ENCODE data around the gene DTL.

DNA sequence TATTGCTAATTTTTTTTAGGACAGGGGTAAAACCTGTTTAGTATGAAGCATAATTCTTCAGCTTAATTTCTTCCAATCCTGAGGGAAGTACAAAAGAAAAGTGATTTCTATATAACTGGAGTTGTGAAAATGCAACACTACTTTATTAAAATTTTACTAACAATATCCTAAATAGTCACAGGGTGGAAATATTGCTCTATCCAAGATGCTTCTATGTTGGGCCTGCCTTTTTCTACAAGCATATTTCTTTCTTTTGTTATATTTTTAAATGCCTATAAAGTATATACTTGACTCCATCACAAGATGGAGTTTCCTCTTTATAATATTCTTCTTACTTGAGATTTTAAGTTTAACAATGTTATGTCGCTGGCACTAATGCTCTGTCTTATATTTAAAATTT lies 37.9 kb downstream of the DTL start:
- TF ChIP-seq, protein P1, sequence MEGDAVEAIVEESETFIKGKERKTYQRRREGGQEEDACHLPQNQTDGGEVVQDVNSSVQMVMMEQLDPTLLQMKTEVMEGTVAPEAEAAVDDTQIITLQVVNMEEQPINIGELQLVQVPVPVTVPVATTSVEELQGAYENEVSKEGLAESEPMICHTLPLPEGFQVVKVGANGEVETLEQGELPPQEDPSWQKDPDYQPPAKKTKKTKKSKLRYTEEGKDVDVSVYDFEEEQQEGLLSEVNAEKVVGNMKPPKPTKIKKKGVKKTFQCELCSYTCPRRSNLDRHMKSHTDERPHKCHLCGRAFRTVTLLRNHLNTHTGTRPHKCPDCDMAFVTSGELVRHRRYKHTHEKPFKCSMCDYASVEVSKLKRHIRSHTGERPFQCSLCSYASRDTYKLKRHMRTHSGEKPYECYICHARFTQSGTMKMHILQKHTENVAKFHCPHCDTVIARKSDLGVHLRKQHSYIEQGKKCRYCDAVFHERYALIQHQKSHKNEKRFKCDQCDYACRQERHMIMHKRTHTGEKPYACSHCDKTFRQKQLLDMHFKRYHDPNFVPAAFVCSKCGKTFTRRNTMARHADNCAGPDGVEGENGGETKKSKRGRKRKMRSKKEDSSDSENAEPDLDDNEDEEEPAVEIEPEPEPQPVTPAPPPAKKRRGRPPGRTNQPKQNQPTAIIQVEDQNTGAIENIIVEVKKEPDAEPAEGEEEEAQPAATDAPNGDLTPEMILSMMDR (IDR thresholded peaks at IDR 0.05) = no peak
- no peak for TF ChIP-seq CHD4 (IDR thresholded peaks at IDR 0.05; ENCODE audit: borderline replicate concordance)
- no peak for TF ChIP-seq TP53 (CRISPR knock-in tag; IDR thresholded peaks at IDR 0.05)
- TF ChIP-seq, protein P2, sequence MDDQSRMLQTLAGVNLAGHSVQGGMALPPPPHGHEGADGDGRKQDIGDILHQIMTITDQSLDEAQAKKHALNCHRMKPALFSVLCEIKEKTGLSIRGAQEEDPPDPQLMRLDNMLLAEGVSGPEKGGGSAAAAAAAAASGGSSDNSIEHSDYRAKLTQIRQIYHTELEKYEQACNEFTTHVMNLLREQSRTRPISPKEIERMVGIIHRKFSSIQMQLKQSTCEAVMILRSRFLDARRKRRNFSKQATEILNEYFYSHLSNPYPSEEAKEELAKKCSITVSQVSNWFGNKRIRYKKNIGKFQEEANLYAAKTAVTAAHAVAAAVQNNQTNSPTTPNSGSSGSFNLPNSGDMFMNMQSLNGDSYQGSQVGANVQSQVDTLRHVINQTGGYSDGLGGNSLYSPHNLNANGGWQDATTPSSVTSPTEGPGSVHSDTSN (IDR thresholded peaks at IDR 0.05) = no peak
- TF ChIP-seq POLR2A (IDR thresholded peaks at IDR 0.05; ENCODE audit: low read length) = no peak
